Endodermal cell (in vitro differentiated cells): ENCODE data around the gene SEZ6L. TPM values are rescaled to one million over a fixed set of nuclear protein-coding genes. Genes with fewer than 3 reads are reported as not detected.

ENCODE experiments used
- DNase-seq: peaks from one replicate; pipeline ENCODE4 v3.0.0-alpha.2; 2017
- H3K27ac ChIP-seq: 2 replicates; pipeline ENCODE4 v1.5.1; 2013; ENCODE audit warnings: mild to moderate bottlenecking, low read depth, low read length, moderate library complexity
- H3K27me3 ChIP-seq: 2 replicates; pipeline ENCODE4 v1.6.1; 2013; ENCODE audit warnings: mild to moderate bottlenecking, low read length, moderate library complexity; ENCODE audit not compliant: insufficient read depth, control insufficient read depth, poor library complexity, severe bottlenecking
- H3K36me3 ChIP-seq: 2 replicates; pipeline ENCODE4 v1.7.0; 2013; ENCODE audit warnings: mild to moderate bottlenecking, low read length, moderate library complexity; ENCODE audit not compliant: control insufficient read depth, insufficient read depth
- H3K4me1 ChIP-seq: one replicate; pipeline ENCODE4 v1.7.0; 2013; ENCODE audit warnings: low read length; ENCODE audit not compliant: control insufficient read depth, insufficient read depth
- H3K4me3 ChIP-seq: 2 replicates; pipeline ENCODE4 v1.5.1; 2013; ENCODE audit warnings: mild to moderate bottlenecking, low read length, moderate library complexity
- H3K9ac ChIP-seq: 2 replicates; pipeline ENCODE4 v1.6.1; 2013; ENCODE audit warnings: mild to moderate bottlenecking, low read length, moderate library complexity; ENCODE audit not compliant: poor library complexity, severe bottlenecking; ENCODE audit errors: extremely low read depth
- H3K9me3 ChIP-seq: 2 replicates; pipeline ENCODE4 v1.6.1; 2013; ENCODE audit warnings: mild to moderate bottlenecking, low read length, moderate library complexity; ENCODE audit not compliant: control insufficient read depth
- H3K27ac Mint-ChIP-seq: 2 replicates; pipeline ENCODE4 v1.8.0; 2020; ENCODE audit warnings: mixed read lengths
- H3K27me3 Mint-ChIP-seq: 2 replicates; pipeline ENCODE4 v1.8.0; 2021; ENCODE audit warnings: mild to moderate bottlenecking, mixed read lengths; ENCODE audit not compliant: insufficient read depth
- H3K36me3 Mint-ChIP-seq: 2 replicates; pipeline ENCODE4 v1.8.0; 2020; ENCODE audit warnings: low read depth, mixed read lengths
- H3K4me1 Mint-ChIP-seq: 2 replicates; pipeline ENCODE4 v1.8.0; 2020; ENCODE audit warnings: mixed read lengths
- H3K4me3 Mint-ChIP-seq: 2 replicates; pipeline ENCODE4 v1.8.0; 2020; ENCODE audit warnings: mild to moderate bottlenecking, moderate library complexity, mixed read lengths
- H3K9me3 Mint-ChIP-seq: 2 replicates; pipeline ENCODE4 v1.8.0; 2020; ENCODE audit warnings: mild to moderate bottlenecking, mixed read lengths
- WGBS, 2 experiments: methylation state at CpG; one replicate each; pipeline versions ENCODE4 v1.1.5 to v1.1.7; 2013; ENCODE audit warnings: missing lambda C conversion rate in 2 of 2, mixed read lengths in 1 of 2; ENCODE audit not compliant: insufficient coverage in 1 of 2, insufficient read length in 1 of 2; 5-methylcytosine and 5-hydroxymethylcytosine counted together
- total RNA-seq, 2 donors: library from RNA; stranded (reverse); fragmentation: NEBNext Ultra II Directional in 1 of 2; extraction: Animal tissue kit (Norgen Biotek cat#: 25700) in 1 of 2; gene quantifications; 2 replicates in 1 of 2; 3 replicates in 1 of 2; pipeline ENCODE4 v1.2.1, GENCODE V29; 2021
- TF ChIP-seq, protein P1 (sequence below): fragments of 200-600 bp; sonication (generic); conservative IDR thresholded peaks from 2 replicates; pipeline ENCODE4 v1.5.0; 2021; ENCODE audit warnings: antibody characterized with exemption, mild to moderate bottlenecking

SEZ6L gene
- total RNA-seq, 2 donors from 2014 or later: 32.1 to 39.4 TPM

- H3K4me3 Mint-ChIP-seq: no peak overlapping the region
- no peak overlapping the region for H3K27ac Mint-ChIP-seq
- Histone ChIP-seq H3K4me3 (no peak overlapping the region), H3K9ac (no peak overlapping the region), H3K27me3 (peaks cover 33% of the 10 kb centered on the region), H3K4me1 (no peaks in the 10 kb centered on the region), H3K9me3 (no peaks in the 10 kb centered on the region), H3K27ac (no peak overlapping the region), H3K36me3 (no peaks in the 10 kb centered on the region)
- TF ChIP-seq, protein P1, sequence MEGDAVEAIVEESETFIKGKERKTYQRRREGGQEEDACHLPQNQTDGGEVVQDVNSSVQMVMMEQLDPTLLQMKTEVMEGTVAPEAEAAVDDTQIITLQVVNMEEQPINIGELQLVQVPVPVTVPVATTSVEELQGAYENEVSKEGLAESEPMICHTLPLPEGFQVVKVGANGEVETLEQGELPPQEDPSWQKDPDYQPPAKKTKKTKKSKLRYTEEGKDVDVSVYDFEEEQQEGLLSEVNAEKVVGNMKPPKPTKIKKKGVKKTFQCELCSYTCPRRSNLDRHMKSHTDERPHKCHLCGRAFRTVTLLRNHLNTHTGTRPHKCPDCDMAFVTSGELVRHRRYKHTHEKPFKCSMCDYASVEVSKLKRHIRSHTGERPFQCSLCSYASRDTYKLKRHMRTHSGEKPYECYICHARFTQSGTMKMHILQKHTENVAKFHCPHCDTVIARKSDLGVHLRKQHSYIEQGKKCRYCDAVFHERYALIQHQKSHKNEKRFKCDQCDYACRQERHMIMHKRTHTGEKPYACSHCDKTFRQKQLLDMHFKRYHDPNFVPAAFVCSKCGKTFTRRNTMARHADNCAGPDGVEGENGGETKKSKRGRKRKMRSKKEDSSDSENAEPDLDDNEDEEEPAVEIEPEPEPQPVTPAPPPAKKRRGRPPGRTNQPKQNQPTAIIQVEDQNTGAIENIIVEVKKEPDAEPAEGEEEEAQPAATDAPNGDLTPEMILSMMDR: no peak
- H3K4me1 Mint-ChIP-seq: peaks cover 7% of the 10 kb centered on the region
- no peaks in the 10 kb centered on the region for H3K36me3 Mint-ChIP-seq
- peaks cover 50% of the 10 kb centered on the region for H3K27me3 Mint-ChIP-seq
- WGBS, 2 experiments: 74% methylated on average over 1 of the region's 1 CpG; no CpG with 5 or more reads in 1 of the 2 experiments
- no peak for DNase-seq
- H3K9me3 Mint-ChIP-seq: no peaks in the 10 kb centered on the region
Measured at GRCh38 chr22:26264162-26264561, 94.9 kb downstream of the SEZ6L start.

GRCh38 chr22:26265281-26265680, 96.0 kb downstream of the SEZ6L start:
- peaks cover 7% of the 10 kb centered on the region for H3K4me1 Mint-ChIP-seq

DNA sequence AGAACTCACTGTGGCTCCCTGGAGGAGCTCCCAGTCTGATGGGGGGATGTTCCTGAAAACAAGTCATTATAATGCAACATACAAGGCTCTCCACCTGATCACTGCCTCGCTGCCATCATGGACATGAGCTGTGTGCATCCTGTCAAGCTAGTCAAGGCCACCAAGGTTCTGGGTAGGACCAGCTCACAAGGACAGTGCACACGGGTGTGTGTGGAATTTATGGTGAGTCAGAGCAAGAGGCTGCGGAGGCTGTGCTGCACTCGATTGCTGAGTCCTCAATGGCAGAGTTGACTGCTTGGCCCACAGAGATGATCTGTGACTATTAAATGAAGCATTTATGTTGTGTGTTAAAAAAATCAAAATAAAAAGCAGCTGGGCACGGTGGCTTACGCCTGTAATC, 96.6 kb downstream of the SEZ6L start:
- H3K9me3 ChIP-seq: no peaks in the 10 kb centered on the region
- Mint-ChIP-seq H3K36me3 (no peaks in the 10 kb centered on the region), H3K9me3 (no peaks in the 10 kb centered on the region), H3K27me3 (peaks cover 47% of the 10 kb centered on the region), H3K27ac (no peak overlapping the region), H3K4me3 (no peak overlapping the region), H3K4me1 (peaks cover 3% of the 10 kb centered on the region)
- H3K27me3 ChIP-seq: peaks cover 33% of the 10 kb centered on the region
- no peak overlapping the region for H3K4me3 ChIP-seq
- WGBS, 2 experiments: 87 to 100% methylated on average over 3 to 4 of the region's 6 CpGs
- no peak for DNase-seq
- no peak overlapping the region for H3K27ac ChIP-seq
- no peaks in the 10 kb centered on the region for H3K36me3 ChIP-seq
- no peaks in the 10 kb centered on the region for H3K4me1 ChIP-seq
- TF ChIP-seq, protein P1: no peak
- H3K9ac ChIP-seq: no peak overlapping the region

More at GRCh38 chr22:26265281-26265680, 96.0 kb downstream of the SEZ6L start:
- Histone ChIP-seq H3K4me3 (no peak overlapping the region), H3K27me3 (peaks cover 33% of the 10 kb centered on the region), H3K9me3 (no peaks in the 10 kb centered on the region), H3K9ac (no peak overlapping the region), H3K36me3 (no peaks in the 10 kb centered on the region), H3K27ac (no peak overlapping the region), H3K4me1 (no peaks in the 10 kb centered on the region)
- TF ChIP-seq, protein P1: no peak
- WGBS, 2 experiments: 81 to 87% methylated on average over 6 to 7 of the region's 7 CpGs
- H3K27me3 Mint-ChIP-seq: peaks cover 47% of the 10 kb centered on the region
- no peaks in the 10 kb centered on the region for H3K36me3 Mint-ChIP-seq
- H3K27ac Mint-ChIP-seq: no peak overlapping the region
- no peak overlapping the region for H3K4me3 Mint-ChIP-seq
- DNase-seq: no peak
- no peaks in the 10 kb centered on the region for H3K9me3 Mint-ChIP-seq
